HL-60 (cell line): Measurements from ENCODE around the gene CELF2.

Experiments used
- DNase-seq, 2 experiments: peaks; one replicate each; pipeline ENCODE4 v3.0.0-alpha.2; 2010 to 2020; ENCODE audit warnings: low read depth in 1 of 2, low spot score in 1 of 2
- H3K27ac ChIP-seq: fragments of 250-450 bp; sonication (Bioruptor Pico); replicated peaks from 2 replicates; pipeline ENCODE4 v1.5.1; 2020; ENCODE audit warnings: mild to moderate bottlenecking, moderate library complexity
- H3K27me3 ChIP-seq: fragments of 250-450 bp; sonication (Bioruptor Pico); 2 replicates; pipeline ENCODE4 v1.5.1; 2021; ENCODE audit warnings: mild to moderate bottlenecking, moderate library complexity; ENCODE audit not compliant: insufficient read depth, poor library complexity, severe bottlenecking
- H3K4me3 ChIP-seq: replicated peaks from 2 replicates; pipeline ENCODE4 v1.5.1; 2011; ENCODE audit warnings: mild to moderate bottlenecking, control low read depth, low read length; ENCODE audit not compliant: insufficient read depth
- CTCF ChIP-seq: IDR thresholded peaks from one replicate; pipeline ENCODE4 v1.5.1; 2011; ENCODE audit warnings: low read length, control low read depth, inconsistent platforms; ENCODE audit not compliant: insufficient read depth
- GABPA ChIP-seq: IDR thresholded peaks from 2 replicates; pipeline ENCODE4 v1.6.1; 2012; ENCODE audit warnings: low read depth
- POLR2AphosphoS5 ChIP-seq: IDR thresholded peaks from 2 replicates; pipeline ENCODE4 v1.6.1; 2012; ENCODE audit warnings: low read depth
- REST ChIP-seq: IDR thresholded peaks from 2 replicates; pipeline ENCODE4 v1.6.1; 2012; ENCODE audit warnings: low read depth; ENCODE audit not compliant: insufficient replicate concordance
- SPI1 ChIP-seq: IDR thresholded peaks from 2 replicates; pipeline ENCODE4 v1.6.1; 2012; ENCODE audit warnings: low read depth, mild to moderate bottlenecking, borderline replicate concordance
- long read RNA-seq: library from polyadenylated mRNA; unstranded; transcript quantifications from one replicate; pipeline ENCODE4 v2.0.0, GENCODE V29; 2020

Gene CELF2
- long read RNA-seq, full-length matches to known transcripts, result 12 of 382 reads
- long read RNA-seq, partial matches to known transcripts, result 236 of 382 reads
- long read RNA-seq, other reads (novel, unspliced or antisense), result 134 of 382 reads

DNA sequence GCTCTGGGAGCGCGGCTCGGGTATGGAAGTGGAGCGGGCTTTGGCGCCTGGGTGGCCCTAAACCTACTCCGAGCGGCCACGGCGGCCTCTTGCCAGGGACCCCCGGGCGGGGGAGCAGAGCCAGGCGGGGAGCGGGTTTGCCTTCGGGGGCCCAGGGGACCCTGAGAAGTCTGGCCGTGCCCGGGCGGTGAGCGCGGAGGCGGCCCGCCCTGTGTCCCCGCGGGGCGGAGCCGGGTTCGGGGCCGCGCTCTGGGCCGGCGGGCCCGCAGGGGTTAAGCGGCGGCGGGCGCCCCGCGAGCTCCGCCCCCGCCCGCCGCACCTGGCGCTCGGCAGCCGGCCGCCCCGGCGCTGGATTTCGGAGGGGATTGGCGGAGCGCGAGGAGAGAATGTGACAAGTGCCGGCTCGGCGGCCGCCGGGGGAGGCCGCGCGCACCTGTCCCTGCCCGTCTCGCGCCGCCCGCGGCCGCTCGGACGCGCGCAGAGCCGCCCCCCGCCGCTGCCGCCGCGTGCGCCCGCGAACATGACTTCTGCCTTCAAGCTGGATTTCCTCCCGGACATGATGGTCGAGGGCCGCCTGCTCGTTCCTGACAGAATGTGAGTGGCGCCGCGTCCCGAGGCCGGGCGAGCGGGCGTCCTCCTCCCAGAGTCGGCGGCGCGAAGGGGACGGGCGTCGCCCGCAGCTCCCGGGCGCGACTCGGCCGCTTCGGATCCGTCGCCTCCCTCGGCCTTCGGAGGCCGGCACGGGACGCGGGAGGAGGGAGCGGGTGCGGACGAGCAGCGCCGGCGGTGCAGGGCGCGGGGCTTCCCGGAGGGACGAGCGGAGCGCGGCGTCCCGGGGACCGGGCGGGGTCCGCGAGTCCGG is at the start of gene CELF2:
Gene CELF2, plus strand, starts transcription at position 303 of the 862 bp plus-strand sequence. Its CDS starts 218 bp downstream, at position 521.
- Histone ChIP-seq H3K27ac (no peak within 1 kb of the TSS), H3K4me3 (peak within 1 kb of the TSS; percentile 21), H3K27me3 (peaks cover 16% of the 10 kb centered on the region)
- DNase-seq, result no peak
- no peak for TF ChIP-seq CTCF
- no peak for TF ChIP-seq GABPA
- TF ChIP-seq SPI1, result no peak
- TF ChIP-seq POLR2AphosphoS5, result no peak
- no peak for TF ChIP-seq REST

- DNase-seq, result no peak
- no peak overlapping the region for H3K27ac ChIP-seq
- H3K27me3 ChIP-seq, result no peaks in the 10 kb centered on the region
- no peak overlapping the region for H3K4me3 ChIP-seq
- TF ChIP-seq REST, result no peak
Observed at GRCh38 chr10:10968257-10968588, 49.4 kb upstream of the CELF2 start.

DNA sequence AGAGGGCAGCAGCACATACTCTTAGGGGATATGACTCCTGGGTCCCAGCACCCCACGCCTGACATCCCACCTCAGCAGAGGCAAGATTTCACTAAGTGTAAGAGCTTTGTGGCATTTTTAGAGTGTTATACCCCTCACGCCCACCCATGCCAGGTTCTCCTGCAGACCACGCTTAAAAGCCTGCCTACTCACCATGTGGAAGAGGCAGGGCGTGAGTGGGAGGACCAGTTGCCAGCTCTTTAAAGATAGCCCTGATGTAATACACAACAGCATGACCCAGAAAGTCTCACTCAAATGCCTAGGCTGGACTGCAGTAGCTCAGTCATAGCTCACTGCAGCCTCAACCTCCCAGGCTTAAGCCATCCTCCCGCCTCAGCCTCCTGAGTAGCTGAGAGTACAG is 44.4 kb upstream of the CELF2 start:
- Histone ChIP-seq H3K27ac (no peak overlapping the region), H3K4me3 (no peak overlapping the region), H3K27me3 (no peaks in the 10 kb centered on the region)
- no peak for DNase-seq
- TF ChIP-seq REST, result no peak
- no peak for TF ChIP-seq CTCF
- TF ChIP-seq SPI1, result no peak
- no peak for TF ChIP-seq GABPA
- no peak for TF ChIP-seq POLR2AphosphoS5
